DMS 273 (cell line): ENCODE data around the gene DDX42.
"Not testable (repeated sequence)": the region's sequence is repeated elsewhere in the genome, so short reads cannot be mapped to it uniquely, and the experiment has no call there.

ENCODE experiments used
- DNase-seq: peaks from one replicate; lab custom pipeline; 2025; ENCODE audit not compliant: unreplicated experiment; lab: John Stamatoyannopoulos, UW

DDX42 gene

DNA sequence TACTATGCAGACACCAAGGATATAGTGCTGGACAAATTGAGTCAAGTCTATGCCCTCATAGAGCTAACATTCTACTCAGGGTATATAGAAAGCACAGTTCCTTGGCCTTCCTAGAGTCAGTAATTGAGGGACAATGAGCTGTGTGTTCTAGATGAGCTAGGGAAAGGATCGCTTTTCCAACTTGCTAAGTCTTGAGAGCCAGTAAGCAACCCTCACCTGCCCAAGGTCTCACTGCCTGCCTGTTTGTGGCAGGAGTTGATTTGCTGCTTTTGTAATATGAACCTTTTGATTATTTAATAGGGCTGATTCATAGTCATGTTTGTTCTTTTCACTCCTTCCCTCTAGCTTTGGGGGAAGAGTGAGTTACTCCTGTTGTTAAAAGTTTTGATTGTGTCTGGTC, 6.5 kb downstream of the DDX42 start:
- no peak for DNase-seq

DNA sequence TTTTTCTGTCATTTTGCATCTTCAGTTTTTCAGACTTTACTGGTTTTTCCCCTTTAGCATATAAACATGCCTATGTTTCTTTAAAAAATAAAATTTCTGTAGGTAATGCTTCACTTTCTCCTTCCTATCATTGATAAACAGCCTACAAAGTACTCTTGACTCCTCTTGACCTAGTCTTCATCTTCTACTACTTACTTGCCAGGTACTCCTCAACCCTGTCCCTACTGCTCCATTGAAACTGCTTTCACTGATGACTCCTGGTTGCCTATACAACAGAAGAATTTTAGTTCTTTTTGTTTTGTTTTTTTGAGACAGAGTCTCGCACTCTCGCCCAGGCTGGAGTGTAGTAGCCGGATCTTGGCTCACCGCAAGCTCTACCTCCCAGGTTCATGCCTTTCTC, 7.0 kb downstream of the DDX42 start:
- DNase-seq, result no peak

DNA sequence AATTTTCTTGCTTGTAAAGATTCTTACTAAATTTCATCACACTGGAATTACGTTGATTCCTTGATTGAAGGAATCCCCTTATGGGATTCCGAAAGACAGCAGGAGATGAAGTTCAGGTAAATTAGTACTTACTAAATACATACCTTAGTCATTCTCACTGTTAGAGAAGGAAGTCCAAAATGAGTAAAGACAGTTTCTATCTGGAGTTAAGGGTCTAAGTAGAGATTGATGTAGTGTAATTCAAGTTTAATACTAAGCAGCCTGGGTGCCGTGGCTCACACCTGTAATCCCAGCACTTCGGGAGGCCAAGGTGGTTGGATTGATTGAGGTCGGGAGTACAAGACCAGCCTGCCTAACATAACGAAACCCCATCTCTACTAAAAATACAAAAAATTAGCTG, 9.6 kb downstream of the DDX42 start:
- no peak for DNase-seq

DNA sequence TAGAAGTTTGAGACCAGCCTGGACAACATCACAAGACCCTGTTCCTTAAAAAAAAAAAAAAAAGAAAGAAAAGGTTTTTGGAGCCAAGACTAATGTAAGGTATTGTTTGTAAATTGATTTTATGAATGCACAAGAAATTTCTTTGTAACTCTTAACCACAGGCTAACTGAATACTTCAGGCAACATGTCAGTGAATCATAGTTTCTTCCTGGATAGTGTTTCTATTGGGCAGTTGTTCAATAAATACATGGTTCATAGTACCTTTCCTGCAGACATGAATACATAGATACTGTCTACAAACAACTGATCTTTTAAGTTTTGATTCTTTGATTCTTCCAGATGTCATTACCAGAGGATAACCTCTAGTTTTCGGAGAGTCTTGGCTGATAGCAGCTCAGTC, 11.6 kb downstream of the DDX42 start:
- DNase-seq, result no peak

DNA sequence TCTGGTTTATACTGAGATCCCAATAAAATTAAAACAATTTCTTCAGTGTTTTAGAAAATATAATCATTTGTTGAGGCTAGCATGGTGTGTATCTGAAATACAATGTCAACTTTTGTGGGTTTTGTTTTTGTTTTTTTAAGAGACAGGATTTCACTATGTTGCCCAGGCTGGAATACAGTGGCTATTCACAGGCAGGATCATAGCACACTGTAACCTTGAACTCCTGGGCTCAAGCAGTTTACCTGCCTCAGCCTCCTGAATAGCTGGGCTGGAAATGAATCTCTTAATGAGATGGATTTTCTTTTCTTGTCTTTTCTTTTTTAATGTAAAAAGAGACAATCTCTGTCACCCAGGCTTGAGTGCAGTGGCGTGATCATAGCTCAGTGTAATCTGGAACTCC, 12.1 kb downstream of the DDX42 start:
- no peak for DNase-seq

DNA sequence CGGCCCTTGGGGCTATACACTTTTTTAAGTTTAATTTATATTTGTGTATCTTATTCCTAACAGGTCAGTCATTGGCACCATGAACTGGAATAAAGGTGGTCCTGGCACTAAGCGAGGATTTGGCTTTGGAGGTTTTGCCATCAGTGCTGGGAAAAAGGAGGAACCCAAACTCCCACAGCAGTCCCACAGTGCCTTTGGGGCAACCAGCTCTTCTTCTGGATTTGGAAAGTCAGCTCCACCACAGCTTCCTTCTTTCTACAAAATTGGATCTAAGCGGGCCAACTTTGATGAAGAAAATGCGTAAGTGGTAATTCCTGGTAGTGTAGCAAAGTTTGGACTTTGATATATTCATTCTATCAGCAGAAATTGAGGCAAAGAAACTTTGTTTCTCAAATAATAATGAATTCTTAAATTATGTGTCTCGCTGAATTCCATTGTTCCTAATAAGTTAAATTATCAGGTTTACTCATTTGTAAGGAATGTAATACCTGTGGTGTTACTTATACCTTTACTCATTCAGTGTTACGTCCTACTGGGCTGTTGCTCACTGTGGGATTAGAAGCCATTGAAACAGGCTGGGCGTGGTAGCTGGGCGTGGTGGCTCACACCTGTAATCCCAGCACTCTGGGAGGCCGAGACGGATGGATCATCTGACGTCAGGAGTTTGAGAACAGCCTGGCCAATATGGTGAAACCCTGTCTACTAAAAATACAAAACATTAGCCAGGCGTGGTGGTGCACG, 13.2 kb downstream of the DDX42 start:
- DNase-seq, result no peak

DNA sequence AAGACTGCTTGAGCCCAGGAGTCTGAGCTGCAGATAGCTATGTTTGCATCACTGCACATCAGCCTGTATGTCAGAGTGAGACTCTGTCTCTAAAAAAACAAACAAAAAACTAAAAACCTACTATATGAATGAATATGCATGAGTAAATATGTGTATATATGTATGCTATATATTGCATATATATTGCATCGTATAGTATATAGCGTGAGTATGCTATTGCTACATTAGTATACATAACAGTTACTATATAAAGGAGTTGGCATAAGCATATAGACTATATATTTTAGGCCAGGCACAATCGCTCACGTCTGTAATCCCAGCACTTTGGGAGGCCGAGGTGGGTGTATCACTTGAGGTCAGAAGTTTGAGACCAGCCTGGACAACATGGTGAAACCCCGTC, 16.1 kb downstream of the DDX42 start:
- DNase-seq, result no peak

DNA sequence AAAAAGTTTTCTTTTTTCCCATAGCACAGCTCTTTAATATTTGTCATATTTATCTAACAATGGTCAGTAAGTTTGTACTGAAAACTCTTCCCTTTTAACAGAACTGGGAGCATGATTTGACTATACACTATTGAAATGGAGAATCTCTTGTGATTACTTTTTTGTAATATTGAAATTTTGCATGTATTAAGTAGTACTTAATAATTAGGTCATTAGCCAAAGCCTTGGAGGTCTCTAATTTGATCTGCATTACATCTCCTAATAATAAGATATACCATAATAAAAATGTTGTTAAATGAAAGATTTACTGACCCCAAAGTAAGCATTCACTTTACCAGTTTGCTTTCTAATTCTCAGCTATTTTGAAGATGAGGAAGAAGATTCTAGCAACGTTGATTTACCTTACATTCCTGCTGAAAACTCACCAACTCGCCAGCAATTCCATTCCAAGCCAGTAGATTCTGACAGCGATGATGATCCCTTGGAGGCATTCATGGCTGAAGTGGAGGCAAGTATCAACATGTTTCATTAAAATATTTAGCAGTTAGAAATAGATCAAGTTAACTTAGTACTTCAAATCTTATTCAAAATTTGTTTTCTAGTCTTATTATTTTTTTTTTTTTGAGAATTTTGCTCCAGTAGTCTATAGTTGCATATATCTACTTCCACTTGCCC, 18.2 kb downstream of the DDX42 start:
- no peak for DNase-seq

DNA sequence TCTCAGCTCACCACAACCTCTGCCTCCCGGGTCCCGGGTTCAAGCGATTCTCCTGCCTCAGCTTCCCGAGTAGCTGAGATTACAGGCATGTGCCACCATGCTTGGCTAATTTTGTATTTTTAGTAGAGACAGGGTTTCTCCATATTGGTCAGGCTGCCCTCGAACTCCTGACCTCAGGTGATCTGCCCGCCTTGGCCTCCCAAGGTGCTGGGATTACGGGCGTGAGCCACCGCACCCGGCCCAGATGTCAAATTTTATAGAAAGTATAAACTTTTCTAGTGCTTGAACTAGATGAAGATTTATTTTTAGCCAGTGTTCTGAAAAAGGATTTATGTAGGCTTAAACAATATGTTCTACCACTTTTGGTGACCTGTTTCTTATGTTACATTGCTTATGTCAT, 22.4 kb downstream of the DDX42 start:
- DNase-seq, result not testable (repeated sequence)

DNA sequence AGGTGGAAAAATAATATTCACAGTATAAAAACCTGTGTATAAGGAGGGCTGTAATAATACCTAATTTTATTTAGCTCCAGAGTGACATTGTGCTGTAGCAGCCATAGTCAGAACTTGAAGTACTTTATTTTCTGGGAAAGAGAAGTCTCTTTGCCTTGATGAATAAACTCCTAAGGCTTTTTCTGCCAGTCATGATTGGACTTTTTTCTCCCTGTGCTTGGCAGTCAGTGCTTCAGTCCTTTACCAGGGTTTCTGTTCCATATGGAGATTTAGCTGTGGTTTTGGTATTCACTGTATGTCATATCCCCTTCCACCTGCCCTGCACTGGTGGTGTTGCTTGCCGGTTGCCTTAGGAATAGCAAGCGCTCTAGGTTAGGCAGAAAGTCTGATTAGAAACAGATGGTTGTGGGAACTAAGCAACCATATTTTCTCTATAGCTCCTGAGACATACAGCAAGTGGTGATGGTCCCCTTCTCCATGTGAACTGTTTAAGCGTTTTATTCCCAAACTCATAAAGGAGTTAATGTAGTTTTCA, 24.7 kb downstream of the DDX42 start:
- DNase-seq, result no peak

DNA sequence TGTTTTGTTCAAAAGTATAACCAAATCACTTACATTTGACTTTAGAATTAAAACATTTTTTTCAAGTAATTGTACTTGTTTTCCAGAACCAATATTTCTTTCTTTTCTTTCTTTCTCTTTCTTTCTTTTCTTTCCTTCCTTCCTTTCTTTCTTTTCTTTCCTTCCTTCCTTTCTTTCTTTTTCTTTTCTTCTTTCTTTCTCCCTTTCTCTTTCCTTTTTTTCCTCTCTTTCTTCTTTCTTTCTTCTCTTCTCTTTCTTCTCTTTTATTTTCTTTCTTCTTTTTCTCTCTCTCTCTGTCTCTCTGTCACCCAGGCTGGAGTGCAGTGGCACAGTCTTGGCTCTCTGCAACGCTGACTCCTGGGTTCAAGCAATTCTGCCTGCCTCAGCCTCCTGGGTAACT, 26.8 kb downstream of the DDX42 start:
- DNase-seq, result no peak

DNA sequence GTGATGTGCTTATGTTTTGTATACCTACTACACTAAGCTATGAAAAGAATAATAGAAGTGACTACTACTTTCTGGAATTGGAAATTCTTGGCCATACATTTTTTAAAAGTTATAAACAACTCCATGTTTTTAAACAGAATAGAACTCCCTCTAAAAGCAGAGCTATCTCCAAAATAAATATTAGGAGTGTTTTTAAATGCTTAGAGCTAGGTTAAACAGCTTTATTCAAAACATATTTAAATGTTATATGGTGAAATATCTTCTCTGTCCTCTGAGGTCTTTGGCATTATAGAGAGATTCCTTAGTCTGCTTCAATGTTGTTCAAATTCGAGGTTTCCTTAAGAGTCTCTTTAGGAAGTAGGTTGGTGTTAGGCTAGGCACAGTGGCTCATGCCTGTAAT, 30.4 kb downstream of the DDX42 start:
- no peak for DNase-seq

DNA sequence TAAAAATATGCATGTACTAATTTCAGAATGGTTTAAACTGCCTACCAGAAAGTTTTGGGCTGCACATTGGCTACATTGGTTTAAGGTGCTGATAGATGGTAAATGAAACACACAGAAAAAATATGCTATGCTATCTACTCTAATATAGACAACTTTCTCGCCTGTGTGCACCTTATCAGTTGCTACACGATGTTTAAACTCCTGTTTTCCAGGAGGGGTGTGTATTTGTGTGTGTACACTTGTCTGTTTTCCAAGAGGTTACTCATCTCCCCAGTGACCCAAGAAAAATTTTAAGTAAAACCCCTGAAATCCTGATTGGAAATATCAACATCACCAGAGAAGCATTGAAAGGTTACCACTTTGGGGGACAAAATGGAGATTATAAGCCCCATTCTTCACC, 31.6 kb downstream of the DDX42 start:
- DNase-seq, result no peak

DNA sequence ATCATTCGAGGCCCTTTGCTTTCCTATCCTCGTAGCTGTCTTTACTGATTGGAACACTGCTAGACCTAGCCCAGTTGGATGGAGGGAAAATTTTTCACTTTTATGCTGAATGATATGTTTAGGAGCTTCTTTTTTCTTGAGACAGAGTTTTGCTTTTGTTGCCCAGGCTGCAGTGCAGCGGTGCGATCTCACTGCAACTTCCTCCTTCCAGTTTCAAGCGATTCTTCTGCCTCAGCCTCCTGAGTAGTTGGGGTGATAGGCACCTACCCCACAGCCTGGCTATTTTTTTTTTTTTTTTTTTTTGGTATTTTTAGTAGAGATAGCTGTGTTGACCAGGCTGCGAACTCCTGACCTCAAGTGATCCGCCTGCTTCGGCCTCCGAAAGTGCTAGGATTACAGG, 36.0 kb downstream of the DDX42 start:
- no peak for DNase-seq

DNA sequence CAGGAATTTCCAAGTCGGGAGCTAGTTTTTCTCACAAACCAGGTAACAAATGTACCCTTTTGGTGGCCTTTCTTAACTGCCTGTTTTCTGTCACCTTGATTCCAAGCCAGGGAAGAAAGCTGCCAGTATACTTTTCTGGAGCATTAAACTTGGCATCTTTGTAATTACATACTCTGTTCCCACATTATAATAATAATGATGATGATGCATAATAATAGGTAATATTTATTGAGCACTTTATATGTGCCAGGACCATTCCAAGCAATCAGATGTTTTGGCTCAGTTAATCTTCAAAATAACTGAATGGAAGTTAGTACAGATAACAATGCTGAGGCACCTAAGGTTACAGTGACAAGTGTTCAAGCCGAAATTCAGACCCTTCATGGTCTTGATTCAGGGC, 42.2 kb downstream of the DDX42 start:
- DNase-seq, result no peak

DNA sequence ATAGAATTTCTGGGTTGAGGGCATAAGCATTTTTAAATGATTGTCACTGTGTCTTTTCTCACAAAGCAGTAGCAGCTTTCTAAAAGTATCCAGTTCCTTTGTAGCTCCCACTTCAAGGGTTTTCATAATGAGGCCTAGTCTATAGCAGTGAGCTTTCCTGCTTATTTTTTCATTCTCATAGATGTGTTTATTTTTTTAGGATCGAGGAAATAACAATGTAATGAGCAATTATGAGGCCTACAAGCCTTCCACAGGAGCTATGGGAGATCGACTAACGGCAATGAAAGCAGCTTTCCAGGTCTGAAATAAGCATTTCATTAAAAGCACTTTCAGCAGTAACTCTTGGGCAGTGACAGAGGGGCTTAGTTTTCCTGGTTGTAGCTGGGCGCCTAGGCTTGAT, 42.7 kb downstream of the DDX42 start:
- DNase-seq, result no peak

DNA sequence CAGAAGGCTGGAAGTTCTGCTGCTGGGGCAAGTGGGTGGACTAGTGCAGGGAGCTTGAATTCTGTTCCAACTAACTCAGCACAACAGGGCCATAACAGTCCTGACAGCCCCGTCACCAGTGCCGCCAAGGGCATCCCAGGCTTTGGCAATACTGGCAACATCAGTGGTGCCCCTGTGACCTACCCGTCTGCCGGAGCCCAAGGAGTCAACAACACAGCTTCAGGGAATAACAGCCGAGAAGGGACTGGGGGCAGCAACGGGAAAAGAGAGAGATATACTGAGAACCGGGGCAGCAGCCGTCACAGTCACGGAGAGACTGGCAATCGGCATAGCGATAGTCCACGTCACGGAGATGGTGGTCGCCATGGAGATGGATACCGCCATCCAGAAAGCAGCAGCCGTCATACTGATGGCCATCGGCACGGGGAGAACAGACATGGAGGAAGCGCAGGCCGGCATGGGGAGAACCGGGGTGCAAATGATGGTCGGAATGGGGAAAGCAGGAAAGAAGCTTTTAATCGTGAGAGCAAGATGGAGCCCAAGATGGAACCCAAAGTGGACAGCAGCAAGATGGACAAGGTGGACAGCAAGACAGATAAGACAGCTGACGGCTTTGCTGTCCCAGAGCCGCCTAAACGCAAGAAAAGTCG, 43.9 kb downstream of the DDX42 start:
- no peak for DNase-seq

DNA sequence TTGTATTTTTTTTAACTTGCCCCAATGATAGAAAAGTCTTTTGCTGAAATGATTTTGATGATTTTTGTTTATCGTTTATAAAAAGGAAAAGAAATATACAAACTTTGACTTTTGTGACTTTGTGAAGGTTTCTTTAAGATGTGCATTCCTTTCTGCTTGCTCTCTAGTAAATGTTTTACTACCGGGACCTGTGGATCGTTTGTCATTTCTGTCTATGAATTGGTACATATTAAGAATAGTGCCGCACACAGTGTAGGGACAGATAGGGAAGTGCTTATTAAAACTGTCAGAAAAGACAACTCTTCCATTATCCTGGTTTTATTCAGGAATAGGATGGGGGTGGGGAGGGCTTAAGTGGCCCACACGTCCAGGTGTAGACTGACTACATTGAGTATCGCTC, 45.2 kb downstream of the DDX42 start:
- DNase-seq, result no peak

DNA sequence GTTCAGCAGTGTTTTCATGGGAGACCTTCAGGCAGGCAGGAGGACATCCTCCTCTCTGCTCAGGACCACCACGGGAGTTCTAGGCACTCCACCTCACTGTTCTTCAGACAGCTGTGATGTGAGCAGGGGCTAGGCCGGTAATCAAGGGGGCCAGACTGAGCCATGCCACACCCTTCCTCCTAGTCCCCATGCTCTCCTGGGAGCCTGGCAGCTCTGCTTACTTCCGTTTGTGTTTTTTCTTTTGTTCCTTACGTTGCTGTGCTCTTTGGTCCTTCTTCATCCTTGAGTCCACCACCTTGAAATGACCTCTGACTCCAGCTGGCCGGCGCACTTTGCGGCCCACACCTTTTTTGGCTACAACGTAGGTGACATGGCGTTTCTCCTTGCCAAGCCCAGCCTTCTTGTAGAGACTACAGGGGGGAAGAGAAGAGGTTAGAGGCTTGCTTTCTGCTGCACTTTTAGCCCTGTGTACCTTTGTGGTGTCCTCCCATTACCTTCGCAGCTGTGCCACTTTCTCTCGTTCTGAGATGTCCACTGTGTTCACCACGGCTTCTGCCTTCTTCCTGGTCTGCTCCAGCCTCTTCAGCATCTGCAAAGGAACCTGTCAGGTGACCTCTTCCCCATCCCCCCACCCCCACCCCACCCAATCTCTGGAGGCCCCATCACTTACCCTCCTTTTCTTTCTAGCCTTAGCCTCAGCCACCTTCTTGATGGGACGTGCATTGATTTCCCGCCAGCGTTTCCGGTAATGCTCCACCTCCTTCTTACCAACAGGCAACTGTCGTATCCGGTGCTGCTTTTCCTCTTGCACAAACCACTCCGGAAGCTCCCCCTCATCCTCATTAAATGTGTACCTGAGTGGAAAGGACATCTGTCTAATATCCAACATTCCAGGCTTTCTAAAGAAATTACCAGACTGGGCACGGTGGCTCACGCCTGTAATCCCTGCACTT, 45.9 kb downstream of the DDX42 start:
- no peak for DNase-seq

DNA sequence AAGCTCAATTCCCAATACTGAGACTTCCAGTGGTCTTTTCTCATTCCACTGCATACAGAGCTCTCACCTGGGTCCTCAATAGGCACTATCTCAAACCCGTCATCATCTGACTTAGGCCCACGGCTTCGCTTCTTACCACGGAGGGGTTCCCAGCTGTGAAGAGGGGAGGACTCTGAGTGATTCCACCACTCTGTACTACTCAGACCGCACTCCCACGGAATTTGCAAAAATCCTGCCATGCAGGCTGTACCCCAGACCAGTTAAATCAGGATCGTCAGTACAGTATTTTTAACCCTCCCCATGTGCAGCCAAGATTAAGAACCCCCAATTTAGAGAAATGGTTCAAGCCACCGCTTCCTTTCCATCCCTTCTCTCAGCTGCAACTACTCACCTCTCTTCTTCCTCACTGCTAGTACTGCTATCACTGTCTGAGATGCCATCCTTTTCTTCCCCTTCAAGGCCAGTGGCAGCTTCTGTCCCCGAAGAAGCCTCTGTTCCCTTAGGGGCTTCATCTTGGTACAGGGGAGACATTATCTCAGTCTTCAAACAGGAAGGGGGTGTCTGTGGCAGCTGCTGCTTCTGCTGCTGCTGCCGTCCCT, 47.1 kb downstream of the DDX42 start:
- no peak for DNase-seq

DNA sequence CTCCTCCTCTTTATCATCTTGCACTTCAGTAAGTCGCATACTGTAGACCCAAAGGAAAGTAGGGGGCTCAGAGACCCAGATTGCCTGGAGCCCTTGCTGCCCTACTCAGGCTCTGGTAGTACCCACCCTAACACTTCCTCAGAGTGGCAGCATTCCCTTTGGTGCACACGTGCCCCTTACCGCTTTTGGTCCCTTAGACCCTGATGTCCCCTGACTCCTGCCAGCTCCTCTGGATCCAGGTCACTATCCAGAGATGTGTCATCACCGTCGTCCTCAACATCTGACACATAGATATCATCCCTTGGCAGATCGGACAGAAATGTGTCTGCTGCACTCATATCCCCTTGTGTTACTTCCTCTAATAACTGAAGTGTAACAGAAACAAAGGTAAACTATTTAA, 47.8 kb downstream of the DDX42 start:
- DNase-seq, result no peak
